ENCODE data around the gene ITGA11.

The ITGA11 gene

GRCh38 chr15:68289621-68290352 lies 142.2 kb downstream of the ITGA11 start:
- Histone ChIP-seq H3K4me3 (replicated peaks; ENCODE audit: low read depth, low read length) (no peak overlapping the region), H3K36me3 (ENCODE audit: control insufficient read depth, insufficient read depth, low read length) (peaks cover 12% of the 10 kb centered on the region), H3K27me3 (replicated peaks; ENCODE audit: control insufficient read depth, insufficient read depth, low read length) (no peaks in the 10 kb centered on the region)
- TF ChIP-seq CTCF (IDR thresholded peaks at IDR 0.05; ENCODE audit: insufficient read depth, low read length, poor library complexity, severe bottlenecking): no peak
- DNase-seq (ENCODE audit: extremely low read depth, insufficient read length): no peak

- Histone ChIP-seq H3K36me3 (ENCODE audit: control insufficient read depth, insufficient read depth, low read length) (peaks cover 14% of the 10 kb centered on the region), H3K27me3 (replicated peaks; ENCODE audit: control insufficient read depth, insufficient read depth, low read length) (no peaks in the 10 kb centered on the region), H3K4me3 (replicated peaks; ENCODE audit: low read depth, low read length) (no peak overlapping the region)
- DNase-seq (ENCODE audit: extremely low read depth, insufficient read length): no peak
- no peak for TF ChIP-seq CTCF (IDR thresholded peaks at IDR 0.05; ENCODE audit: insufficient read depth, low read length, poor library complexity, severe bottlenecking)
These were observed 142.9 kb downstream of the ITGA11 start for GRCh38 chr15:68289057-68289456.

GRCh38 chr15:68286256-68286655 lies 145.7 kb downstream of the ITGA11 start:
- TF ChIP-seq CTCF (IDR thresholded peaks at IDR 0.05; ENCODE audit: insufficient read depth, low read length, poor library complexity, severe bottlenecking): no peak
- Histone ChIP-seq H3K4me3 (replicated peaks; ENCODE audit: low read depth, low read length) (no peak overlapping the region), H3K36me3 (ENCODE audit: control insufficient read depth, insufficient read depth, low read length) (peaks cover 14% of the 10 kb centered on the region), H3K27me3 (replicated peaks; ENCODE audit: control insufficient read depth, insufficient read depth, low read length) (no peaks in the 10 kb centered on the region)
- DNase-seq (ENCODE audit: extremely low read depth, insufficient read length): no peak

- no peak for DNase-seq (ENCODE audit: extremely low read depth, insufficient read length)
- Histone ChIP-seq H3K36me3 (ENCODE audit: control insufficient read depth, insufficient read depth, low read length) (peaks cover 10% of the 10 kb centered on the region), H3K4me3 (replicated peaks; ENCODE audit: low read depth, low read length) (no peak overlapping the region), H3K27me3 (replicated peaks; ENCODE audit: control insufficient read depth, insufficient read depth, low read length) (no peaks in the 10 kb centered on the region)
- TF ChIP-seq CTCF (IDR thresholded peaks at IDR 0.05; ENCODE audit: insufficient read depth, low read length, poor library complexity, severe bottlenecking): no peak
These were observed 146.5 kb downstream of the ITGA11 start for GRCh38 chr15:68285259-68285980.

DNA sequence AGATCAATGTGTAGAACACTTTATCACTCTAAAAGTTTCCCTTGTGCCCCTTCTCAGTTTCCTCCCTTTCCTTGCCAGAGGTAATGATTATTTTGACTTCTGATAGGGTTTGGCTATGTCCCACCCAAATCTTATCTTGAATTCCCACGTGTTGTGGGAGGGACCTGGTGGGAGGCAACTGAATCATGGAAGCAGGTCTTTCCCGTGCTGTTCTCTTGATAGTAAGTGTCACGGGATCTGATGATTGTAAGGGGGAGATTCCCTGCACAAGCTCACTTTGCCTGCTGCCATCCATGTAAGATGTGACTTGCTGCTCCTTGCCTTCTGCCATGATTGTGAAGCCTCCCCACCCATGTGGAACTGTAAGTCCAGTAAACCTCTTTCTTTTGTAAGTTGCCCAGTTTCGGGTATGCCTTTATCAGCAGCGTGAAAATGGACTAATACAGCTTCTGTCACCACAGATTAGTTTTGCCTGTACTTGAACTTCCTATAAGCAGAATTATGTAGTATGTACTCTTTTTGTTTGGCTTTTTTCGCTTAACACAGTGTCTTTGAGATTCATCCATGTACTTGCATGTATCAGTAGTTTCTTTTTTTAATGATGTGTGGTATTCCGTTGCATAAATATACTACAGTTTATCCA lies 147.2 kb downstream of the ITGA11 start:
- no peak for DNase-seq (ENCODE audit: extremely low read depth, insufficient read length)
- H3K4me3 ChIP-seq (replicated peaks; ENCODE audit: low read depth, low read length): no peak overlapping the region
- peaks cover 5% of the 10 kb centered on the region for H3K36me3 ChIP-seq (ENCODE audit: control insufficient read depth, insufficient read depth, low read length)
- H3K27me3 ChIP-seq (replicated peaks; ENCODE audit: control insufficient read depth, insufficient read depth, low read length): no peaks in the 10 kb centered on the region
- TF ChIP-seq CTCF (IDR thresholded peaks at IDR 0.05; ENCODE audit: insufficient read depth, low read length, poor library complexity, severe bottlenecking): no peak

Measured in GM06990 (cell line).